Erythroblast (primary cell): Measurements from ENCODE around the gene RXRG.

ENCODE experiments used
- DNase-seq, 2 experiments: peaks; one replicate each; lab custom pipeline; 2025; lab: John Stamatoyannopoulos, UW
- GATA1 ChIP-seq: IDR thresholded peaks from 2 replicates; pipeline ENCODE4 v1.6.1; 2011; ENCODE audit warnings: low read depth, mild to moderate bottlenecking, control low read depth, low read length, moderate library complexity
- POLR2A ChIP-seq: IDR thresholded peaks from 2 replicates; pipeline ENCODE4 v1.6.1; 2011; ENCODE audit warnings: mild to moderate bottlenecking, low read length

The RXRG gene

GRCh38 chr1:165409657-165410358, 35.1 kb downstream of the RXRG start:
- no peak for DNase-seq
- TF ChIP-seq POLR2A (no peak), GATA1 (no peak)

- TF ChIP-seq GATA1 (no peak), POLR2A (no peak)
- DNase-seq, result peak in 1 of 2 experiments; percentile 26
These were observed 36.4 kb downstream of the RXRG start for GRCh38 chr1:165408518-165408917.

- TF ChIP-seq GATA1 (no peak), POLR2A (no peak)
- no peak for DNase-seq
These were observed 37.5 kb downstream of the RXRG start for GRCh38 chr1:165407398-165407797.

- DNase-seq, result peak; percentile 8 to 24
- TF ChIP-seq GATA1 (no peak), POLR2A (no peak)
These were observed 41.0 kb downstream of the RXRG start for GRCh38 chr1:165403835-165404482.

GRCh38 chr1:165402517-165403111, 42.3 kb downstream of the RXRG start:
- DNase-seq, result no peak
- TF ChIP-seq GATA1 (no peak), POLR2A (no peak)

GRCh38 chr1:165397944-165398343, 47.0 kb downstream of the RXRG start:
- no peak for TF ChIP-seq POLR2A
- no peak for DNase-seq

- DNase-seq, result no peak
- no peak for TF ChIP-seq POLR2A
- no peak for TF ChIP-seq GATA1
These were observed 49.0 kb downstream of the RXRG start for GRCh38 chr1:165395901-165396300.

GRCh38 chr1:165395478-165395877, 49.4 kb downstream of the RXRG start:
- TF ChIP-seq POLR2A (no peak), GATA1 (no peak)
- DNase-seq, result no peak

GRCh38 chr1:165392634-165393571, 52.0 kb downstream of the RXRG start:
- DNase-seq, result peak; percentile 78 to 82
- TF ChIP-seq GATA1, result no peak
- no peak for TF ChIP-seq POLR2A

GRCh38 chr1:165389609-165390008, 55.3 kb downstream of the RXRG start:
- TF ChIP-seq GATA1, result no peak
- no peak for TF ChIP-seq POLR2A
- DNase-seq, result no peak

- no peak for TF ChIP-seq GATA1
- TF ChIP-seq POLR2A, result no peak
- no peak for DNase-seq
These were observed 57.0 kb downstream of the RXRG start for GRCh38 chr1:165387961-165388360.

GRCh38 chr1:165387505-165387904, 57.4 kb downstream of the RXRG start:
- TF ChIP-seq GATA1, result no peak
- TF ChIP-seq POLR2A, result no peak
- DNase-seq, result no peak
